NCI-H69 (cell line): ENCODE data around the gene YY1.
A peak's percentile ranks its signal among the peaks of the same experiment; 100 is the strongest.
"Not testable (repeated sequence)": the region's sequence is repeated elsewhere in the genome, so short reads cannot be mapped to it uniquely, and the experiment has no call there.

Source experiments
- DNase-seq: peaks from one replicate; lab custom pipeline; 2025; lab: John Stamatoyannopoulos, UW

The YY1 gene

GRCh38 chr14:100283984-100284881, 45.3 kb downstream of the YY1 start:
- peak; percentile 23 for DNase-seq

DNA sequence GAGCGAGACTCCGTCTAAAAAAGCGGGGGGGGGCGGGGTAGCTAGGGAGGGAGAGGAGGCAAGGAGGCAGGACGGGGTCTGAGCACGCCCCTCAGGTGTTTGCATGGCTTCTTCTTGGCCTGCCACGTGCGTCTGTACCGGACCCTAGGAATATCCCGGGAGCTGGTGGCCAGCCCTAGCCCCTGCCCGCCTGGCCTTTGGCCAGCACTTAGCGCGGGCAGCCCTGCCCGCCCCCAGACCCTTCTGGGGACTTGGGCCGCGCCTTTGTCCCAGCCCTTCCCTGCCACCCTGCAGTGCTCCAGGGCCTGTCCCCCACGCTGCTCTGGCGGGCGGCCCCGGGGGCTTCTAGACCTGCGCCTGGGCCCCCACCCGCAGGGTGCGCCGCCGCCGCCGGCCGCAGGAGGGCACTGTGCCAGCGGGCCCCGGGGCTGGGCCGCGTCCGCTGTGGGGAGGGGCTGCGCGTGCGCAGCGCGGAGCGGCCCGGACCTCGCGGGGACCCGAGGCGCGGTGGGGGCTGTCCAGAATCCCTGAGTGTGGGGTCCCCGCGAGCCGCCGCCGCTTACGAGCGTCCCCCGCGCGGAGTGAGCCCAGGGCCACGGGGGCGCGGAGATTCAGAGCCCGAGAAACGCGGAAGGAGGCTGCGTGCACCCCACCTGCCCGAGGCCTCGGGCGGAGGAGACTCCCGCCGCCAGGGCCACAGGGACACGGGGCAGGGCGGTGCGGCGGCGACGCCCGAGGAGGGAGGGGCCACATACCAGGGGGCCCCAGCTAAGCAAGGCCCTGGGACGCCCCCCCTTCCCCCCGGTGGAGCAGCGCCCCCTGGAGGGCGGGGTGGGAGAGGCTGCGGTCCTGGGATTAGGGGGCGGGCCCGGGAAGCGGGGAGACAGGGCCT, 46.3 kb downstream of the YY1 start:
- DNase-seq: peak; percentile 86

DNA sequence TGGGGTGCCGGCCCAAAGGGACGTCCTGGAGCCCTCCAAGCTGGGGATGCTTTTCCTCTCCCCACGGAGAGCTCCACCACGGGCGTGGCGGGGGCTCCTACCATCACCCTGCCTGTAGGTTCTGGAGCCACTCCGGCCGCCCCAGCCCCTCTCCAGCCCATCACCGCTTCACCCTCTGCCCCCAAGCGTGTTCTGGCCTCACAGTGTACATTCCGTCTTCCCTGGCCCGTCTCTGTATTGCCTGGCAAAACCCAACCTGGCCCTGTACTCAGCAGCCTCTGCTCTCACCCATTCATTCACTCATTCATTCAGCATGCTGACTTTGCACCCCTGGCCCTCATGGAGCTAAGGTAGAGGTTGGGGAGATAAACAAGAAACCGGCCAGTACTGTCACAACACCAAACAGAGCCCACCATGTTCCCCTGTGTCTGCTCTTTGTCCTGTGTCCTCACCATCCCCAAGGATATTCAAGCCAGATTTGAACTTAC, 47.0 kb downstream of the YY1 start:
- no peak for DNase-seq

DNA sequence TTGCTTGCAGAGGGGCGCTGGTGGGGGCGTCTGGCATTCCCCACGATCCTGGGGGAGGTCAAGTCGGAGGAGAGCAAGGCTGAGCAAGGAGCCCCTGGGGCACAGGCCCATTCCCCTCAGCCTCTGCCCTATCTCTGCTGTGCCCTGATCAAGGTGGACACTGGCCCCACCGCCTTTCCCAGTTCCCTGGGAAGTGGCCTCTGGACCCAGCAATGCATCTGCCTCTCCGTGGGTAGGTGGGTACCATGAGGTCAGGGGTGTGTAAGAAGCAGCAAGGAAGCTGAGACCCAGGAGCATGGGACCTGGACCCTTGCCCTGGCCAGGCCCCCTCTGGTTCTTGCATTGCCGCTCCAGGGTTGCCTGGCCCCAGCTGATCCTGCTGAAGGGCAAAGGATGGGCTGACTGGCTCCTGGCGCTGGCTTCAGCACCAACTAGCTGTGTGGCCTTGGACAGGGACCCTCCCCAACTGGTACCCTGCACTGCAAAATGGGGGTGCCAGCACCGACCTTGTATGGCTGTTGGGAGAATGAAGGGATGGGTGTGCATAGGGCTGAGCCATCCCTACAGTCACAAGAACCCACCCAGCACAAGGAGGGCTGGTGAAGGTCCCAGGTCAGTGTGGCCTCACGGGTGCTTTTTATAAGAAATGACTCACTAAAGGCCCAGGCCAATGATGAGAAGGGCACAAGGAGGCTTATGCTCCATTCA, 47.7 kb downstream of the YY1 start:
- DNase-seq: no peak

- no peak for DNase-seq
Observed at GRCh38 chr14:100287202-100287997, 48.5 kb downstream of the YY1 start.

GRCh38 chr14:100287998-100288295, 49.0 kb downstream of the YY1 start:
- not testable (repeated sequence) for DNase-seq

DNA sequence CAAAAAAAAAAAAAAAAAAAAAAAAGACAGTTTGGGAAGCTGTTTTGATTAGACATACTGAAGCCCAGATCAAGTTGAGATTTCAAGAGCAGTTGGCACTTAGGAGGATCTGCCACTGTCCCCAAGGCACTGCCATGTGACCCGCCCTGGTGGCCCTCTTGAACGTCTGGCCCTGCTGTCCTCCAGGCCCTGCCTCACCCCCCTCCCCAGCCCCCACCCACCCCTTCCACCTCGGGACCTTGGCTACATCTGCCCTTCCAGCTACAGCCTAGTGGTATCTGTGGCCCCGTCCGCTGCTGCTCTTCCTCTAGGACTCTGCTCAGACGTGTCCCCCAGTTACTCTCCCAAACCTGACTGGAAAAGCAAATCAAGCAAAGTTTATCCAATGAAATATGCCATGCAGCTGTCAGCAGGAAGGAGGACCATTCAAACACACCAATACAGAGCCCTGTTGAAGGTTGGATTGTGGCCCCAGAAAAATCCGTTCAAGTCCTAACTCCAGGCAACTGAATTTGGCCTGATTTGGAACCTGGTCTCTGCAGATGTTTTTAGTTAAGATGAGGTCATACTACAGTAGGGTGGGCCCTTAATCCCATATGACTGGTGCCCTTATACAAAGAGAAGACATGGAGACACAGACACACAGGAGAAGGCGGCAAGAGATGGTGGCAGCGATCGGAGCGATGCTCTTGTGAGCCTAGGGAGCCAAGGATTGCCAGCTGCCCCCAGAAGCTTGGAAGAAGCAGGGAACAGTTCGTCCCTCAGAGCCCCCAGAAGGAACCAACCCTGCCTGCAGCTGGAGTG, 49.6 kb downstream of the YY1 start:
- DNase-seq: no peak

DNA sequence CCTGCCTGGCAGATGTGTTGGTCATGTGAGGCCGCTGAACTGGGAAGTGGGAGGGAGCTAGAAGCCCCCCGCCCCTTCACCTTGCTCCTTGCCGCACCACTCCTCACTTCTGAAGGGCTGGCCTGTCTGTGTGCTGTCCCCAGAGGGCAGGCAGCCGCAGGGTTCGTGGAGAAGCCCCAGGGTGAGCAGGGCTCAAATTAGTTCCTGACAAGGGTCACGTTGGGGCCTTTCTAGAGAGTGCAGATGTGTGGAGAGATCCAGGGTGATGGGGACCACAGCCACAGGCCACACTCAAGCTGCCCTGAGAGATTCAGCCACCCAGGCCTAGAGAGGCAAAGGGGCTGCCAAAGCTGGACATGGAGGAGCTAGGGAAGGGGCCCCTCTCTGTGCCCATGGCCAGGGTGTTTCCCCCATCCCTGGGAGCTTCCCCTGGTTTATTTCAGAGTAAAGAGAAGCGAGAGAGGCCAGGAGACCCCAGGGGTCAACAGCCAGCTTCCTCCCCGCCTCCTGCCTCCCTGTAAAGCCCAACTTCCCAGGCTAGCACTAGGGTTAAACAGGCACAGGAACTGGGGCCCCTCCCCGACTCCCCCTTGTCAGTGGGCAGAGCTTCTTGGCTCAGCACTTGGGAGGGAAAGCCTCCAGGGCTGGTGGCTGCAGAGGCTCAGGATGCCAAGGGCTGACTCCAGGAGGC, 51.1 kb downstream of the YY1 start:
- DNase-seq: no peak

DNA sequence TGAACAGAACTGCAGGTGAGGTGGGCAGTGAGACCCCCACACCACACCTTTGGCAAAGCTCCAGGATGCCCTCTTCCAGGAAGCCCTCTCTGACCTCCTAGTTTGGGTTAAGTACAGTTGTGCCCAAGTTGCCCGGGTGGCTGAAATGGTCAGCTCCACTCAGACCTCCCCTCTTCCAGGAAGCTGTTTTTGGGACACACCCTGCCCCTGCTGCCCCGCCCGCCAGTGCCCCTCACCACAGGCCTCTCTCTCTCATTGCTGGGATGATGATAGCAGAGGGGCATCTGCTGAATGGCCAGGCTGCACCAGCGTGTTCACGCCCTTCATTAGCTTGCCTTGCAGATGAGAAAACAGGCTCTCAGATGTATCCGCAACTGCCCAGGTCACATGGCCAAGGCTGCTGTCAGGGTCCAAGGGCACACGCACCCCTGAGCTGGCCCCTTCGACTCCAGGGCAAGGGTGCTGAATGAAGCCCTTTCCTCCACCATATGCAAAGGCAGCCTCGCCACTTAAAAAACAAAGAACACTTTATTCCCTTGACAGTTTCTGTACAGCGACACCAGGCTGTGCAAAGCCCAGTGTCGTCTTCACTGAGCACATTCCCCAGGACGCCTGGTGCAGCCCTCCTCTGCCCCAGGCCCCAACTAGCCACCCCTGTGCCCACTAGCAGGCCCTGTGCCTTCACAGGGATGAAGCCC, 51.8 kb downstream of the YY1 start:
- DNase-seq: no peak

GRCh38 chr14:100291305-100292075, 52.5 kb downstream of the YY1 start:
- DNase-seq: no peak

DNA sequence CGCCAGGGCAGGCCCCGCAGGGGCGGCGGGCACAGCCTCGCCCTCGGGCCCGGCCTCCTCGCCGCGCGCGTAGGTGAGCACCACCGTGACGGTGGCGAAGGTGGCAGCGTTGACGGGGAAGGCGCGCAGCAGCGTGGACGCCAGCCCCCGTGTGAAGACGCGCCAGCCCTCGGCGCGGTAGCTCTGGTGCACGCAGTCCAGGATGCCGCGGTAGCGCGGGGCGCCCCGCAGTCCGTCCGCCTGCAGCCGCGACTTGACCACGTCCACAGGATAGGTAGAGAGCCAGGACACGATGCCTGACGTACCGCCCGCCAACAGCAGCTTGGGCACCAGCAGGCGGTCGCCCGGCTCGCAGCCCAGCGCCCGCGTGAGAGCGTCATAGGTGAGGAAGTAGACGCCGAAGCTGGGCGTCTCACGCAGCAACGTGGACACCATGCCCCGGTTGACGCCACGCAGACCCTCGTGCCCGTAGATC, 53.4 kb downstream of the YY1 start:
- DNase-seq: no peak

GRCh38 chr14:100292776-100293461, 54.0 kb downstream of the YY1 start:
- no peak for DNase-seq

DNA sequence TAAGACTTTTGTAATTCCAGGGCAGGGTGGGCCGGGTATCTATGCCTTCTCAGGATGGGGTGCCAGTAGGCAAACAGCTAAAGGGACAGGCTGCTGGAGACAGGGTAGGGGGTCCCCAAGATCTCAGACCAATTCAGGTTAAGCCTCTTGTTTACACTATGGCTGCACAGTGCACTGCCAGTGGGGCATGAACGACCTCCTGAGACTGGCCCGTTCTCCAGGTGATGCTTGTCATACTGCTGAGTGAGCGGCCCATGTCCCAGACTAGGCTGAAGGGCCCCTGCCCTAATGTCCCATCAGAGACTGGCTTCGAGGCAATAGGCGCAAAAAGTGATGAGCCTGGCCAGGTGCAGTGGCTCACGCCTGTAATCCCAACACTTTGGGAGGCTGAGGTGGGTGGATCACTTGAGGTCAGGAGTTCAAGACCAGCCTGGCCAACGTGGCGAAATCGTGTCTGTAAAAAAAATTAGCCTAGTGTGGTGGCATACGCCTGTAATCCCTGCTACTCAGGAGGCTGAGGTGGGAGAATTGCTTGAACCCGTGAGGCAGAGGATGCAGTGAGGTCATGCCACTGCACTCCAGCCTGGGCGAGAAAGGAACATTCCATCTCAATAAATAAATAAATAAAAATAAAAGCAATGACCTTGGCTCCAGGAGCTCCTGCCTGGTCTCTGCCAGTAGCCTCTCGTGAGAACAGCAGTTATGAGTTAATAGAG, 54.7 kb downstream of the YY1 start:
- DNase-seq: no peak

GRCh38 chr14:100294213-100294962, 55.4 kb downstream of the YY1 start:
- no peak for DNase-seq

- no peak for DNase-seq
Observed at GRCh38 chr14:100294963-100295330, 56.0 kb downstream of the YY1 start.

GRCh38 chr14:100295376-100296105, 56.6 kb downstream of the YY1 start:
- no peak for DNase-seq
